Testis (tissue), 2 donors: ENCODE measurements around the gene WDR4.

Experiments
- CTCF ChIP-seq, 3 experiments: fragments of 450-650 bp in 2 of 3; fragments of 200-600 bp in 1 of 3; sonication (generic) in 1 of 3; IDR thresholded peaks; one replicate each; pipeline ENCODE4 v1.5.1; 2016 to 2019; ENCODE audit warnings: antibody characterized with exemption in 3 of 3, mild to moderate bottlenecking in 2 of 3, moderate library complexity in 1 of 3
- POLR2A ChIP-seq: fragments of 450-650 bp; IDR thresholded peaks from one replicate; pipeline ENCODE4 v1.6.1; 2017; ENCODE audit warnings: antibody characterized with exemption, mild to moderate bottlenecking, moderate library complexity

- TF ChIP-seq CTCF (IDR thresholded peaks at IDR 0.05) = no peak
- TF ChIP-seq POLR2A = no peak
Measured at GRCh38 chr21:42865776-42866160, 13.6 kb downstream of the WDR4 start.
